OCI-LY3 (cell line): Measurements from ENCODE around the gene TMEM176A.

ENCODE experiments used
- H2AFZ ChIP-seq: fragments of 200-600, 300-600 bp; shearing (Covaris generic); 2 replicates; pipeline ENCODE4 v1.6.0; 2014; ENCODE audit warnings: antibody characterized with exemption, low read depth, low read length
- H3K27ac ChIP-seq: fragments of 200-600, 300-600 bp; sonication (generic); 2 replicates; pipeline ENCODE4 v1.5.1; 2014; ENCODE audit warnings: mild to moderate bottlenecking, low read length, moderate library complexity, mixed read lengths
- H3K27me3 ChIP-seq: fragments of 200-600, 300-600 bp; sonication (generic); 2 replicates; pipeline ENCODE4 v1.6.1; 2014; ENCODE audit warnings: low read depth, low read length, mixed read lengths
- H3K36me3 ChIP-seq: fragments of 200-600, 300-600 bp; sonication (generic); replicated peaks from 2 replicates; pipeline ENCODE3; 2014; ENCODE audit warnings: low read depth, low read length, mixed read lengths
- H3K4me1 ChIP-seq: fragments of 300-600, 200-600 bp; sonication (generic); 2 replicates; pipeline ENCODE4 v1.6.1; 2014; ENCODE audit warnings: low read length, mixed read lengths
- H3K4me2 ChIP-seq: fragments of 200-600, 300-600 bp; sonication (generic); 2 replicates; pipeline ENCODE4 v1.6.1; 2014; ENCODE audit warnings: low read length, mixed read lengths
- H3K4me3 ChIP-seq: fragments of 300-600, 200-600 bp; sonication (generic); 2 replicates; pipeline ENCODE4 v1.5.1; 2014; ENCODE audit warnings: antibody characterized with exemption, mild to moderate bottlenecking, low read length, moderate library complexity
- H3K79me2 ChIP-seq: fragments of 300-600, 200-600 bp; shearing (Covaris generic); 2 replicates; pipeline ENCODE4 v1.6.1; 2014; ENCODE audit warnings: mild to moderate bottlenecking, low read length, mixed read lengths
- H3K9ac ChIP-seq: fragments of 300-600, 200-600 bp; shearing (Covaris generic); 2 replicates; pipeline ENCODE4 v1.6.0; 2014; ENCODE audit warnings: mild to moderate bottlenecking, low read length, moderate library complexity
- H3K9me3 ChIP-seq: fragments of 200-600, 300-600 bp; shearing (Covaris generic); 2 replicates; pipeline ENCODE4 v1.6.1; 2014; ENCODE audit warnings: low read length, mixed read lengths; ENCODE audit not compliant: insufficient read depth
- H4K20me1 ChIP-seq: fragments of 200-600, 300-600 bp; sonication (generic); 2 replicates; pipeline ENCODE4 v1.6.1; 2016; ENCODE audit warnings: low read length, mixed read lengths; ENCODE audit not compliant: insufficient read depth
- CTCF ChIP-seq: fragments of 200-600, 300-600 bp; sonication (generic); IDR thresholded peaks from 2 replicates; pipeline ENCODE4 v1.5.1; 2014; ENCODE audit warnings: antibody characterized with exemption, low read length, low read depth
- EZH2phosphoT487 ChIP-seq: fragments of 200-600 bp; shearing (Covaris generic); IDR thresholded peaks from 2 replicates; pipeline ENCODE4 v1.6.1; 2018; ENCODE audit warnings: antibody characterized with exemption, mixed run types, low read depth

TMEM176A gene

DNA sequence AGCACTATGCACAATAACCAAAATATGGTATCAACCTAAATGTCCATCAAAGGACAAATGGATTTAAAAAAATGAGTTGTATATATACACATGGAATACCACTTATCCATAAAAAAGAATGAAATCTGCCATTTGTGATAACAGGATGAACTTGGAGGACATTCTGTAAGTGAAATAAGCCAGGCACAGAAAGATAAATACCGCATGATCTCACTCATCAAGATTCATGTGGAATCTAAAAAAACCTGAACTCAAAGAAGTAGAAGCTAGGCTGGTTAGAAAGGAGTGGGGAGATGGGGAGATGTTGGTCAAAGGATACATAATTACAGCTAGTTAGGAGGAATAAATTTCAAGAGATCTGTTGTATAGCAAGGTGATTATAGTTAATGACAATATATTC, 34.5 kb downstream of the TMEM176A start:
- H3K79me2 ChIP-seq = no peaks in the 10 kb centered on the region
- H4K20me1 ChIP-seq = no peaks in the 10 kb centered on the region
- H3K27ac ChIP-seq = no peak overlapping the region
- H3K4me3 ChIP-seq = no peak overlapping the region
- no peaks in the 10 kb centered on the region for H3K36me3 ChIP-seq
- H3K9ac ChIP-seq = no peak overlapping the region
- H3K4me2 ChIP-seq = no peak overlapping the region
- TF ChIP-seq CTCF (no peak), EZH2phosphoT487 (no peak)
- H2AFZ ChIP-seq = no peak overlapping the region
- H3K27me3 ChIP-seq = no peaks in the 10 kb centered on the region
- H3K9me3 ChIP-seq = no peaks in the 10 kb centered on the region
- peaks cover 6% of the 10 kb centered on the region; the same call in 1 of the 2 replicates for H3K4me1 ChIP-seq

- Histone ChIP-seq H3K9me3 (no peaks in the 10 kb centered on the region), H3K9ac (no peak overlapping the region), H3K27me3 (no peaks in the 10 kb centered on the region), H2AFZ (no peak overlapping the region; the same call in 1 of the 2 replicates), H3K4me1 (peaks cover 6% of the 10 kb centered on the region; the same call in 1 of the 2 replicates), H4K20me1 (no peaks in the 10 kb centered on the region), H3K27ac (no peak overlapping the region), H3K4me3 (no peak overlapping the region), H3K4me2 (no peak overlapping the region), H3K79me2 (no peaks in the 10 kb centered on the region), H3K36me3 (no peaks in the 10 kb centered on the region)
- TF ChIP-seq EZH2phosphoT487 (no peak), CTCF (no peak)
Measured at GRCh38 chr7:150835702-150836280, 35.2 kb downstream of the TMEM176A start.

DNA sequence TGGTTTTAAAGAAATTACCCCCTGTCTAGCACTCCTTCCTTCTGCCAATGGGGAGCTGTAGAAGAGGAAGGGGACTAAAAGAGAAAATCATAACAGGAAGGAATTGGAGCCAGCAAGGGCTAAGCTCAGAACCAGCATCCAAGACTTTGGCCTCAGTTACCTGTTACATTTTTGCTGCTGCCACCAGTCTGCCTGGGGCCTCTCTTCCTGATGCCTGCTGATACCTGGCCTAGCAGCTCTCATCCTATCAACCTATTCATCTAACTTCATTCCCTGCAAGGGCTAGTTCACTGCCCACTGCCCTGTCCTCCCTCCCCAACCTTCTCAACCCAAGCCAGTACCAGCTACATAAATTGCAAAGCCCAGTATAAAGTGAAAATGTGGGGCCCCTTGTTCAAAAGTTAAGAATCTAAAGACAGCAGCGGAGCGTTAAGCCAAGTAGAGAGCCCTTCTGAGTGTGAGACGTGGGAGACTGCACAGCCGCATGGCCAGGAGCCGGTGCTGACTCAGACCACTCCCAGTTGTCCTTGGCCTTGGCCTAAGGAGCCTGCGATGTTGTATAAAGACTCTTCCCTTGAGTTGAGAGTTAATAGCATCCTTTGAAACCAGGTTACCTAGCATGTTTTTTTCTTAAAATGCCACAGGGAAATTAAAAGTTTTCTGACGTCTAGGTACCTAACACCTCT, 38.5 kb downstream of the TMEM176A start:
- TF ChIP-seq EZH2phosphoT487 (no peak), CTCF (no peak)
- no peaks in the 10 kb centered on the region for H3K79me2 ChIP-seq

DNA sequence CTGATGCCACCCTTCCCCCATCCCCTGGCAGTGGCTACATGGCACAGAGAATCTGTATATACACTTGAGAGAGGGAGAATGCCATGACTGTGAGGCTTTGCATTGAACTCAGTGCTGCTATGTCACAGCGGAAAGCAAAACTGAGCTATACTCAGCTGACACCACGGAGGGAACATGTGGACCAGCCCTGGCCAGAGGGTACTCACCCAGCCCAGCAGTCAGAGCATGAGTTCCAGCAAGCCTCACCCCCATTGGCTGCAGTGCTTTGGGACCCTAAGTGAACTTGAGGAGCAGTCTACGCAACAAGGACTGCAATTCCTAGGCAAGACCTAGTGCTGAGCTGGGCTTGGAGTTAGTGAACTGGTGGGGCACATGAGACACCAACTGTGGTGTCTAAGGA, 41.4 kb downstream of the TMEM176A start:
- Histone ChIP-seq H3K9me3 (no peaks in the 10 kb centered on the region), H3K36me3 (no peaks in the 10 kb centered on the region)
- TF ChIP-seq CTCF (no peak), EZH2phosphoT487 (no peak)

More for the DNA sequence above, 38.5 kb downstream of the TMEM176A start:
- Histone ChIP-seq H3K36me3 (no peaks in the 10 kb centered on the region), H3K9ac (no peak overlapping the region), H3K9me3 (no peaks in the 10 kb centered on the region), H3K4me3 (no peak overlapping the region), H3K4me2 (no peak overlapping the region), H3K27me3 (no peaks in the 10 kb centered on the region), H4K20me1 (no peaks in the 10 kb centered on the region), H3K27ac (no peak overlapping the region), H2AFZ (no peak overlapping the region), H3K4me1 (peaks cover 6% of the 10 kb centered on the region; the same call in 1 of the 2 replicates)

More for the DNA sequence above, 41.4 kb downstream of the TMEM176A start:
- Histone ChIP-seq H3K4me3 (no peak overlapping the region), H3K4me1 (no peaks in the 10 kb centered on the region), H2AFZ (no peak overlapping the region), H3K27me3 (no peaks in the 10 kb centered on the region), H3K79me2 (no peaks in the 10 kb centered on the region), H3K4me2 (no peak overlapping the region), H3K9ac (no peak overlapping the region), H3K27ac (no peak overlapping the region), H4K20me1 (no peaks in the 10 kb centered on the region)
